Measurements from ENCODE around the gene AGXT.

The AGXT gene

GRCh38 chr2:240899468-240899865, 30.8 kb downstream of the AGXT start:
- DNase-seq (ENCODE audit: low spot score) = no peak

GRCh38 chr2:240900141-240900860, 31.7 kb downstream of the AGXT start:
- DNase-seq (ENCODE audit: low spot score) = no peak

- DNase-seq (ENCODE audit: low spot score) = no peak
These were observed 33.5 kb downstream of the AGXT start for GRCh38 chr2:240901986-240902614.

- DNase-seq (ENCODE audit: low spot score) = no peak
These were observed 34.0 kb downstream of the AGXT start for GRCh38 chr2:240902615-240903041.

GRCh38 chr2:240903191-240904060, 34.8 kb downstream of the AGXT start:
- no peak for DNase-seq (ENCODE audit: low spot score)

- DNase-seq (ENCODE audit: low spot score) = no peak
These were observed 35.9 kb downstream of the AGXT start for GRCh38 chr2:240904216-240905175.

GRCh38 chr2:240905176-240905781, 36.7 kb downstream of the AGXT start:
- DNase-seq (ENCODE audit: low spot score) = no peak

GRCh38 chr2:240906141-240906910, 37.7 kb downstream of the AGXT start, which contains the start of gene CROCC2:
TSS of gene CROCC2 (plus strand) at chr2:240906336. CDS start at chr2:240906514, 178 bp downstream.
- no peak for DNase-seq (ENCODE audit: low spot score)

- DNase-seq (ENCODE audit: low spot score) = no peak
These were observed 38.4 kb downstream of the AGXT start for GRCh38 chr2:240906911-240907590.

- DNase-seq (ENCODE audit: low spot score) = no peak
These were observed 40.8 kb downstream of the AGXT start for GRCh38 chr2:240909216-240909974.

GRCh38 chr2:240911641-240912265, 43.1 kb downstream of the AGXT start:
- no peak for DNase-seq (ENCODE audit: low spot score)

- no peak for DNase-seq (ENCODE audit: low spot score)
These were observed 44.5 kb downstream of the AGXT start for GRCh38 chr2:240912878-240913809.

- peak; percentile 70 for DNase-seq (ENCODE audit: low spot score)
These were observed 45.4 kb downstream of the AGXT start for GRCh38 chr2:240913810-240914644.

- no peak for DNase-seq (ENCODE audit: low spot score)
These were observed 46.3 kb downstream of the AGXT start for GRCh38 chr2:240914645-240915525.
